ENCODE measurements around the gene NEGR1. TPM values are rescaled to one million over a fixed set of nuclear protein-coding genes. Genes with fewer than 3 reads are reported as not detected.

The NEGR1 gene
- polyA plus RNA-seq, 3 donors = 1.6 to 45.8 (median 10.3) TPM

- H3K27ac ChIP-seq (ENCODE audit: low read depth, low read length) = no peak overlapping the region
These were observed 846.4 kb downstream of the NEGR1 start for GRCh38 chr1:71435951-71436350.

- WGBS, 3 donors = 69 to 88% (median 84%) methylated on average over 1 of the region's 1 CpG
- no peak overlapping the region for H3K27ac ChIP-seq (ENCODE audit: low read depth, low read length)
These were observed 848.1 kb downstream of the NEGR1 start for GRCh38 chr1:71434240-71434639.

GRCh38 chr1:71428029-71428428, 854.3 kb downstream of the NEGR1 start:
- H3K27ac ChIP-seq (ENCODE audit: low read depth, low read length) = no peak overlapping the region
- 56 to 78% (median 68%) methylated on average over 1 of the region's 1 CpG for WGBS, 3 donors

- 82 to 91% (median 90%) methylated on average over 3 of the region's 3 CpGs for WGBS, 3 donors
- H3K27ac ChIP-seq (ENCODE audit: low read depth, low read length) = no peak overlapping the region
These were observed 855.3 kb downstream of the NEGR1 start for GRCh38 chr1:71427066-71427465.

- H3K27ac ChIP-seq (ENCODE audit: low read depth, low read length) = no peak overlapping the region
These were observed 857.8 kb downstream of the NEGR1 start for GRCh38 chr1:71424536-71424935.

- no peak overlapping the region for H3K27ac ChIP-seq (ENCODE audit: low read depth, low read length)
- WGBS, 3 donors = 63 to 76% (median 73%) methylated on average over 6 of the region's 6 CpGs
These were observed 860.1 kb downstream of the NEGR1 start for GRCh38 chr1:71422221-71422620.

GRCh38 chr1:71417421-71417820, 864.9 kb downstream of the NEGR1 start:
- 70 to 86% (median 80%) methylated on average over 3 of the region's 3 CpGs for WGBS, 3 donors
- no peak overlapping the region for H3K27ac ChIP-seq (ENCODE audit: low read depth, low read length)

GRCh38 chr1:71414179-71414578, 868.2 kb downstream of the NEGR1 start:
- no peak overlapping the region for H3K27ac ChIP-seq (ENCODE audit: low read depth, low read length)
- 16 to 22% (median 16%) methylated on average over 2 of the region's 2 CpGs for WGBS, 3 donors

GRCh38 chr1:71413441-71414175, 868.7 kb downstream of the NEGR1 start:
- no peak overlapping the region for H3K27ac ChIP-seq (ENCODE audit: low read depth, low read length)
- WGBS, 3 donors = 30 to 37% (median 30%) methylated on average over 3 of the region's 3 CpGs

- H3K27ac ChIP-seq (ENCODE audit: low read depth, low read length) = no peak overlapping the region
These were observed 882.3 kb downstream of the NEGR1 start for GRCh38 chr1:71400050-71400449.

GRCh38 chr1:71399594-71399993, 882.7 kb downstream of the NEGR1 start:
- 50 to 53% (median 51%) methylated on average over 2 of the region's 2 CpGs for WGBS, 3 donors
- no peak overlapping the region for H3K27ac ChIP-seq (ENCODE audit: low read depth, low read length)

- no peak overlapping the region for H3K27ac ChIP-seq (ENCODE audit: low read depth, low read length)
These were observed 889.0 kb downstream of the NEGR1 start for GRCh38 chr1:71393301-71393700.

GRCh38 chr1:71390518-71390917, 891.8 kb downstream of the NEGR1 start:
- WGBS, 3 donors = 79 to 86% (median 80%) methylated on average over 2 of the region's 2 CpGs
- H3K27ac ChIP-seq (ENCODE audit: low read depth, low read length) = no peak overlapping the region

GRCh38 chr1:71377886-71378285, 904.5 kb downstream of the NEGR1 start:
- 66 to 86% (median 74%) methylated on average over 3 of the region's 3 CpGs for WGBS, 3 donors
- no peak overlapping the region for H3K27ac ChIP-seq (ENCODE audit: low read depth, low read length)

- 83 to 90% (median 89%) methylated on average over 2 of the region's 2 CpGs for WGBS, 3 donors
- no peak overlapping the region for H3K27ac ChIP-seq (ENCODE audit: low read depth, low read length)
These were observed 909.8 kb downstream of the NEGR1 start for GRCh38 chr1:71372496-71372895.

- WGBS, 3 donors = 90 to 100% (median 96%) methylated on average over 1 of the region's 1 CpG
- H3K27ac ChIP-seq (ENCODE audit: low read depth, low read length) = no peak overlapping the region
These were observed 910.8 kb downstream of the NEGR1 start for GRCh38 chr1:71371581-71371980.

GRCh38 chr1:71364236-71364635, 918.1 kb downstream of the NEGR1 start:
- no peak overlapping the region for H3K27ac ChIP-seq (ENCODE audit: low read depth, low read length)
- WGBS, 3 donors = 73 to 89% (median 84%) methylated on average over 2 of the region's 2 CpGs

- H3K27ac ChIP-seq (ENCODE audit: low read depth, low read length) = no peak overlapping the region
- 85 to 91% (median 87%) methylated on average over 2 of the region's 2 CpGs for WGBS, 3 donors
These were observed 919.6 kb downstream of the NEGR1 start for GRCh38 chr1:71362691-71363090.

GRCh38 chr1:71362076-71362475, 920.3 kb downstream of the NEGR1 start:
- H3K27ac ChIP-seq (ENCODE audit: low read depth, low read length) = no peak overlapping the region
- WGBS, 3 donors = 79 to 90% (median 90%) methylated on average over 2 of the region's 2 CpGs

- 77 to 87% (median 81%) methylated on average over 9 of the region's 9 CpGs for WGBS, 3 donors
- H3K27ac ChIP-seq (ENCODE audit: low read depth, low read length) = no peak overlapping the region
These were observed 924.6 kb downstream of the NEGR1 start for GRCh38 chr1:71357708-71358107.

- WGBS, 3 donors = 57 to 66% (median 61%) methylated on average over 1 of the region's 1 CpG
- no peak overlapping the region for H3K27ac ChIP-seq (ENCODE audit: low read depth, low read length)
These were observed 930.9 kb downstream of the NEGR1 start for GRCh38 chr1:71351438-71351837.
